Gastrocnemius medialis (tissue), 4 donors: ENCODE data around the gene DAZAP2. TPM values are rescaled to one million over a fixed set of nuclear protein-coding genes. Genes with fewer than 3 reads are reported as not detected.
"Not testable (repeated sequence)": the region's sequence is repeated elsewhere in the genome, so short reads cannot be mapped to it uniquely, and the experiment has no call there.

Source experiments
- ATAC-seq, 2 donors: fragments of 150-250 bp; one replicate each; pipeline ENCODE4 v1.9.1; 2016
- DNase-seq, 2 donors: peaks; one replicate each; pipeline ENCODE4 v3.0.0-alpha.2; 2019
- H3K27ac ChIP-seq, 4 donors: fragments of 200-600 bp; sonication (generic); 1 replicate in 1 of 4; 2 replicates in 3 of 4; pipeline ENCODE4 v1.5.1; 2016 to 2018; ENCODE audit warnings: mild to moderate bottlenecking in 2 of 4, moderate library complexity in 1 of 4
- H3K27me3 ChIP-seq, 3 donors: fragments of 200-600 bp; sonication (generic) in 2 of 3; 1 replicate in 1 of 3; 2 replicates in 2 of 3; pipeline versions ENCODE4 v1.5.1 to v1.6.0; 2016 to 2019; ENCODE audit warnings: mild to moderate bottlenecking in 1 of 3, moderate library complexity in 1 of 3
- H3K36me3 ChIP-seq, 2 donors: fragments of 200-600 bp; sonication (generic) in 1 of 2; one replicate each; pipeline ENCODE4 v1.5.1; 2017 to 2018
- H3K4me1 ChIP-seq, 2 donors: fragments of 200-600 bp; sonication (generic) in 1 of 2; one replicate each; pipeline ENCODE4 v1.5.1; 2016 to 2017; ENCODE audit warnings: mild to moderate bottlenecking in 2 of 2
- H3K4me3 ChIP-seq, 4 donors: fragments of 200-600 bp; sonication (generic) in 3 of 4; 1 replicate in 1 of 4; 2 replicates in 3 of 4; pipeline ENCODE4 v1.5.1; 2016 to 2019; ENCODE audit warnings: mild to moderate bottlenecking in 2 of 4
- H3K9me3 ChIP-seq, 3 donors: fragments of 200-600 bp; sonication (generic) in 2 of 3; 1 replicate in 1 of 3; 2 replicates in 2 of 3; pipeline ENCODE4 v1.5.1; 2016 to 2019
- CTCF ChIP-seq, 5 experiments: fragments of 450-650 bp in 3 of 5; fragments of 200-600 bp in 2 of 5; sonication (generic) in 2 of 5; IDR thresholded peaks in 4 of 5; conservative IDR thresholded peaks in 1 of 5; 1 replicate in 4 of 5; 2 replicates in 1 of 5; pipeline ENCODE4 v1.5.1; 2016 to 2019; ENCODE audit warnings: antibody characterized with exemption in 5 of 5, mild to moderate bottlenecking in 3 of 5, moderate library complexity in 3 of 5
- POLR2A ChIP-seq, 2 donors: fragments of 450-650 bp; IDR thresholded peaks; one replicate each; pipeline ENCODE4 v1.6.1; 2017; ENCODE audit warnings: antibody characterized with exemption in 2 of 2, mild to moderate bottlenecking in 2 of 2, moderate library complexity in 2 of 2
- in situ Hi-C, 4 donors: fragments of 200-750 bp; cut with MboI; loops; one replicate each; pipeline versions ENCODE4 v1.15.0 to v1.8.0; 2017; ENCODE audit warnings: low sequenced_read_pairs in 4 of 4
- intact Hi-C: fragments of 100-400 bp; cut with DNase I; formaldehyde crosslinking; loops from one replicate; pipeline ENCODE4 v1.15.1; 2023; ENCODE audit warnings: low total_unique reads
- total RNA-seq, 4 donors: library from RNA; depleted of rRNA; stranded (reverse); fragments of >200 nt; gene quantifications; one replicate each; pipeline versions ENCODE4 v1.1.0 to v1.2.3, GENCODE V29; 2016

DAZAP2 gene
- total RNA-seq, 4 donors from 2014 or later: 204 to 274 (median 246) TPM

GRCh38 chr12:51275088-51275487 is 36.5 kb downstream of the DAZAP2 start:
- H3K4me1 ChIP-seq: peaks cover 0 to 6% of the 10 kb centered on the region in 2 donors

GRCh38 chr12:51281202-51281924 is 42.7 kb downstream of the DAZAP2 start:
- in situ Hi-C loops (no loop called here), intact Hi-C loops (no loop called here)
- Histone ChIP-seq H3K27ac (no peak overlapping the region), H3K9me3 (no peaks in the 10 kb centered on the region), H3K27me3 (no peaks in the 10 kb centered on the region), H3K36me3 (no peaks in the 10 kb centered on the region), H3K4me1 (no peaks in the 10 kb centered on the region), H3K4me3 (no peak overlapping the region)
- no peak for ATAC-seq
- TF ChIP-seq POLR2A (IDR thresholded peaks at IDR 0.05) (no peak), CTCF (IDR thresholded peaks at IDR 0.05 in 4 of 5, conservative IDR thresholded peaks at IDR 0.05 in 1 of 5) (no peak)
- no peak for DNase-seq

More at GRCh38 chr12:51275088-51275487, 36.5 kb downstream of the DAZAP2 start:
- Histone ChIP-seq H3K36me3 (no peaks in the 10 kb centered on the region), H3K9me3 (no peaks in the 10 kb centered on the region), H3K27me3 (peaks cover 8 to 30% (median 15%) of the 10 kb centered on the region in 3 donors), H3K4me3 (no peak overlapping the region), H3K27ac (no peak overlapping the region)
- no peak for ATAC-seq
- no peak for DNase-seq
- in situ Hi-C loops (no loop called here), intact Hi-C loops (no loop called here)
- no peak for TF ChIP-seq CTCF (IDR thresholded peaks at IDR 0.05 in 4 of 5, conservative IDR thresholded peaks at IDR 0.05 in 1 of 5)
- TF ChIP-seq POLR2A (IDR thresholded peaks at IDR 0.05): no peak

- DNase-seq: no peak
- no peak overlapping the region for H3K4me3 ChIP-seq
- in situ Hi-C loops: no loop called here
- no peaks in the 10 kb centered on the region for H3K9me3 ChIP-seq
- TF ChIP-seq POLR2A (IDR thresholded peaks at IDR 0.05): no peak
- no peak for TF ChIP-seq CTCF (IDR thresholded peaks at IDR 0.05 in 4 of 5, conservative IDR thresholded peaks at IDR 0.05 in 1 of 5)
- no peaks in the 10 kb centered on the region for H3K4me1 ChIP-seq
- H3K36me3 ChIP-seq: no peaks in the 10 kb centered on the region
- intact Hi-C loops: no loop called here
- H3K27ac ChIP-seq: no peak overlapping the region
- no peaks in the 10 kb centered on the region for H3K27me3 ChIP-seq
- ATAC-seq: no peak
These were observed 47.2 kb downstream of the DAZAP2 start for GRCh38 chr12:51285843-51286242.

GRCh38 chr12:51291603-51292513 is 53.2 kb downstream of the DAZAP2 start:
- intact Hi-C loops, H3K36me3 ChIP-seq, in situ Hi-C loops, H3K4me3 ChIP-seq, H3K4me1 ChIP-seq, H3K27me3 ChIP-seq, ATAC-seq, H3K9me3 ChIP-seq, H3K27ac ChIP-seq: not testable (repeated sequence)
- peak in 1 of 2 donors; percentile 31 for DNase-seq

Other genes with a start within 250 kb of the DAZAP2 start
- 10 to 100 TPM; 24.0 to 65.4 (median 47.0) TPM for gene SLC11A2, start 212.4 kb upstream of the DAZAP2 start, total RNA-seq
- 10 to 100 TPM; 22.5 to 42.4 (median 29.8) TPM for gene LETMD1, start 190.5 kb upstream of the DAZAP2 start, total RNA-seq
- gene CSRNP2, start 155.2 kb upstream of the DAZAP2 start, total RNA-seq: 10 to 100 TPM; 17.3 to 29.5 (median 22.0) TPM
- gene TFCP2, start 65.7 kb upstream of the DAZAP2 start, total RNA-seq: 10 to 100 TPM in 2 of 4 donors, 1 to 10 TPM in 2; 8.9 to 14.2 (median 10.8) TPM
- gene POU6F1, start 20.8 kb upstream of the DAZAP2 start, total RNA-seq: 10 to 100 TPM in 2 of 4 donors, 1 to 10 TPM in 2; 8.1 to 11.1 (median 9.9) TPM
- gene SMAGP, start 31.6 kb downstream of the DAZAP2 start, total RNA-seq: 1 to 10 TPM; 1.7 to 3.5 (median 2.5) TPM
- gene BIN2, start 85.3 kb downstream of the DAZAP2 start, total RNA-seq: 1 to 10 TPM in 3 of 4 donors, under 1 TPM in 1; 0.87 to 1.3 (median 1.2) TPM
- gene CELA1, start 107.9 kb downstream of the DAZAP2 start, total RNA-seq: not detected
- gene GALNT6, start 152.6 kb downstream of the DAZAP2 start, total RNA-seq: under 1 TPM; 0.24 to 0.51 (median 0.37) TPM
- gene SLC4A8, start 186.0 kb downstream of the DAZAP2 start, total RNA-seq: under 1 TPM in 1 of 4 donors, not detected in 3; 0.05 TPM